Measurements from ENCODE around the gene TMEM14C. TPM values are rescaled to one million over a fixed set of nuclear protein-coding genes. Genes with fewer than 3 reads are reported as not detected.
A peak's percentile ranks its signal among the peaks of the same experiment; 100 is the strongest.

TMEM14C gene
- 10 to 100 TPM; 82.7 to 84.9 TPM for polyA plus RNA-seq

- Histone ChIP-seq H3K27me3 (ENCODE audit: control insufficient read depth in 1 of 2, insufficient read depth in 2 of 2, low read length in 2 of 2) (no peaks in the 10 kb centered on the region), H3K27ac (ENCODE audit: low read depth in 2 of 2, low read length in 1 of 2) (peak within 1 kb of the TSS; percentile 88 to 91), H3K9me3 (ENCODE audit: control insufficient read depth in 2 of 2, insufficient read depth in 1 of 2, low read depth in 1 of 2, low read length in 1 of 2) (no peaks in the 10 kb centered on the region), H3K36me3 (ENCODE audit: control insufficient read depth in 2 of 2, insufficient read depth in 2 of 2, low read length in 1 of 2) (peaks cover 0 to 2% of the 10 kb centered on the region in 2 donors), H3K4me1 (ENCODE audit: control insufficient read depth in 2 of 2, insufficient read depth in 2 of 2, low read length in 1 of 2) (peaks cover 2 to 3% of the 10 kb centered on the region in 2 donors), H3K4me3 (ENCODE audit: low read depth in 1 of 2, low read length in 2 of 2) (peak within 1 kb of the TSS; percentile 60 to 71)
- 0% methylated on average over 54 to 55 of the region's 55 CpGs for WGBS, 2 donors
Observed at GRCh38 chr6:10722820-10723566, at the start of gene TMEM14C. TMEM14C (plus strand) TSS chr6:10723070; CDS start chr6:10724614, 1,544 bp downstream.

- Histone ChIP-seq H3K4me1 (ENCODE audit: control insufficient read depth in 2 of 2, insufficient read depth in 2 of 2, low read length in 1 of 2) (no peaks in the 10 kb centered on the region), H3K9me3 (ENCODE audit: control insufficient read depth in 2 of 2, insufficient read depth in 1 of 2, low read depth in 1 of 2, low read length in 1 of 2) (no peaks in the 10 kb centered on the region), H3K27me3 (ENCODE audit: control insufficient read depth in 1 of 2, insufficient read depth in 2 of 2, low read length in 2 of 2) (no peaks in the 10 kb centered on the region), H3K4me3 (ENCODE audit: low read depth in 1 of 2, low read length in 2 of 2) (no peak overlapping the region), H3K27ac (ENCODE audit: low read depth in 2 of 2, low read length in 1 of 2) (no peak overlapping the region), H3K36me3 (ENCODE audit: control insufficient read depth in 2 of 2, insufficient read depth in 2 of 2, low read length in 1 of 2) (no peaks in the 10 kb centered on the region)
- WGBS, 2 donors: 96% methylated on average over 7 of the region's 7 CpGs
Observed at GRCh38 chr6:10676403-10676802, 46.5 kb upstream of the TMEM14C start.

- no peaks in the 10 kb centered on the region for H3K4me1 ChIP-seq (ENCODE audit: control insufficient read depth in 2 of 2, insufficient read depth in 2 of 2, low read length in 1 of 2)
- WGBS, 2 donors: 79 to 84% methylated on average over 4 of the region's 4 CpGs
Observed at GRCh38 chr6:10678456-10678855, 44.4 kb upstream of the TMEM14C start.

GRCh38 chr6:10681795-10682194 is 41.1 kb upstream of the TMEM14C start:
- no peak overlapping the region for H3K4me3 ChIP-seq (ENCODE audit: low read depth in 1 of 2, low read length in 2 of 2)
- WGBS, 2 donors: 56 to 78% methylated on average over 3 of the region's 3 CpGs

More at GRCh38 chr6:10678456-10678855, 44.4 kb upstream of the TMEM14C start:
- Histone ChIP-seq H3K36me3 (ENCODE audit: control insufficient read depth in 2 of 2, insufficient read depth in 2 of 2, low read length in 1 of 2) (no peaks in the 10 kb centered on the region), H3K4me3 (ENCODE audit: low read depth in 1 of 2, low read length in 2 of 2) (no peak overlapping the region), H3K9me3 (ENCODE audit: control insufficient read depth in 2 of 2, insufficient read depth in 1 of 2, low read depth in 1 of 2, low read length in 1 of 2) (no peaks in the 10 kb centered on the region), H3K27ac (ENCODE audit: low read depth in 2 of 2, low read length in 1 of 2) (no peak overlapping the region), H3K27me3 (ENCODE audit: control insufficient read depth in 1 of 2, insufficient read depth in 2 of 2, low read length in 2 of 2) (no peaks in the 10 kb centered on the region)

GRCh38 chr6:10682355-10682988 is 40.4 kb upstream of the TMEM14C start:
- Histone ChIP-seq H3K27ac (ENCODE audit: low read depth in 2 of 2, low read length in 1 of 2) (no peak overlapping the region), H3K36me3 (ENCODE audit: control insufficient read depth in 2 of 2, insufficient read depth in 2 of 2, low read length in 1 of 2) (no peaks in the 10 kb centered on the region), H3K4me1 (ENCODE audit: control insufficient read depth in 2 of 2, insufficient read depth in 2 of 2, low read length in 1 of 2) (no peaks in the 10 kb centered on the region), H3K4me3 (ENCODE audit: low read depth in 1 of 2, low read length in 2 of 2) (no peak overlapping the region), H3K27me3 (ENCODE audit: control insufficient read depth in 1 of 2, insufficient read depth in 2 of 2, low read length in 2 of 2) (no peaks in the 10 kb centered on the region), H3K9me3 (ENCODE audit: control insufficient read depth in 2 of 2, insufficient read depth in 1 of 2, low read depth in 1 of 2, low read length in 1 of 2) (no peaks in the 10 kb centered on the region)

More at GRCh38 chr6:10681795-10682194, 41.1 kb upstream of the TMEM14C start:
- no peak overlapping the region for H3K27ac ChIP-seq (ENCODE audit: low read depth in 2 of 2, low read length in 1 of 2)
- no peaks in the 10 kb centered on the region for H3K9me3 ChIP-seq (ENCODE audit: control insufficient read depth in 2 of 2, insufficient read depth in 1 of 2, low read depth in 1 of 2, low read length in 1 of 2)
- H3K27me3 ChIP-seq (ENCODE audit: control insufficient read depth in 1 of 2, insufficient read depth in 2 of 2, low read length in 2 of 2): no peaks in the 10 kb centered on the region
- H3K36me3 ChIP-seq (ENCODE audit: control insufficient read depth in 2 of 2, insufficient read depth in 2 of 2, low read length in 1 of 2): no peaks in the 10 kb centered on the region
- H3K4me1 ChIP-seq (ENCODE audit: control insufficient read depth in 2 of 2, insufficient read depth in 2 of 2, low read length in 1 of 2): no peaks in the 10 kb centered on the region

GRCh38 chr6:10684618-10685017 is 38.3 kb upstream of the TMEM14C start:
- Histone ChIP-seq H3K27ac (ENCODE audit: low read depth in 2 of 2, low read length in 1 of 2) (no peak overlapping the region), H3K4me3 (ENCODE audit: low read depth in 1 of 2, low read length in 2 of 2) (no peak overlapping the region), H3K36me3 (ENCODE audit: control insufficient read depth in 2 of 2, insufficient read depth in 2 of 2, low read length in 1 of 2) (no peaks in the 10 kb centered on the region), H3K27me3 (ENCODE audit: control insufficient read depth in 1 of 2, insufficient read depth in 2 of 2, low read length in 2 of 2) (no peaks in the 10 kb centered on the region), H3K9me3 (ENCODE audit: control insufficient read depth in 2 of 2, insufficient read depth in 1 of 2, low read depth in 1 of 2, low read length in 1 of 2) (no peaks in the 10 kb centered on the region), H3K4me1 (ENCODE audit: control insufficient read depth in 2 of 2, insufficient read depth in 2 of 2, low read length in 1 of 2) (no peaks in the 10 kb centered on the region)
- 70 to 73% methylated on average over 5 of the region's 5 CpGs for WGBS, 2 donors

- 63 to 82% methylated on average over 3 of the region's 3 CpGs for WGBS, 2 donors
- Histone ChIP-seq H3K4me3 (ENCODE audit: low read depth in 1 of 2, low read length in 2 of 2) (no peak overlapping the region), H3K27me3 (ENCODE audit: control insufficient read depth in 1 of 2, insufficient read depth in 2 of 2, low read length in 2 of 2) (no peaks in the 10 kb centered on the region), H3K36me3 (ENCODE audit: control insufficient read depth in 2 of 2, insufficient read depth in 2 of 2, low read length in 1 of 2) (no peaks in the 10 kb centered on the region), H3K27ac (ENCODE audit: low read depth in 2 of 2, low read length in 1 of 2) (no peak overlapping the region), H3K4me1 (ENCODE audit: control insufficient read depth in 2 of 2, insufficient read depth in 2 of 2, low read length in 1 of 2) (peaks cover 0 to 2% of the 10 kb centered on the region in 2 donors), H3K9me3 (ENCODE audit: control insufficient read depth in 2 of 2, insufficient read depth in 1 of 2, low read depth in 1 of 2, low read length in 1 of 2) (no peaks in the 10 kb centered on the region)
Observed at GRCh38 chr6:10685092-10685915, 37.6 kb upstream of the TMEM14C start.

GRCh38 chr6:10686901-10687300 is 36.0 kb upstream of the TMEM14C start:
- Histone ChIP-seq H3K4me1 (ENCODE audit: control insufficient read depth in 2 of 2, insufficient read depth in 2 of 2, low read length in 1 of 2) (peaks cover 0 to 2% of the 10 kb centered on the region in 2 donors), H3K36me3 (ENCODE audit: control insufficient read depth in 2 of 2, insufficient read depth in 2 of 2, low read length in 1 of 2) (no peaks in the 10 kb centered on the region), H3K4me3 (ENCODE audit: low read depth in 1 of 2, low read length in 2 of 2) (no peak overlapping the region), H3K27me3 (ENCODE audit: control insufficient read depth in 1 of 2, insufficient read depth in 2 of 2, low read length in 2 of 2) (no peaks in the 10 kb centered on the region), H3K9me3 (ENCODE audit: control insufficient read depth in 2 of 2, insufficient read depth in 1 of 2, low read depth in 1 of 2, low read length in 1 of 2) (no peaks in the 10 kb centered on the region), H3K27ac (ENCODE audit: low read depth in 2 of 2, low read length in 1 of 2) (no peak overlapping the region)
- 79 to 86% methylated on average over 8 of the region's 8 CpGs for WGBS, 2 donors

GRCh38 chr6:10687582-10687981 is 35.3 kb upstream of the TMEM14C start:
- Histone ChIP-seq H3K4me3 (ENCODE audit: low read depth in 1 of 2, low read length in 2 of 2) (no peak overlapping the region), H3K9me3 (ENCODE audit: control insufficient read depth in 2 of 2, insufficient read depth in 1 of 2, low read depth in 1 of 2, low read length in 1 of 2) (no peaks in the 10 kb centered on the region), H3K36me3 (ENCODE audit: control insufficient read depth in 2 of 2, insufficient read depth in 2 of 2, low read length in 1 of 2) (no peaks in the 10 kb centered on the region), H3K4me1 (ENCODE audit: control insufficient read depth in 2 of 2, insufficient read depth in 2 of 2, low read length in 1 of 2) (peaks cover 0 to 2% of the 10 kb centered on the region in 2 donors), H3K27me3 (ENCODE audit: control insufficient read depth in 1 of 2, insufficient read depth in 2 of 2, low read length in 2 of 2) (no peaks in the 10 kb centered on the region), H3K27ac (ENCODE audit: low read depth in 2 of 2, low read length in 1 of 2) (no peak overlapping the region)
- WGBS, 2 donors: 40 to 51% methylated on average over 6 of the region's 6 CpGs

All from esophagus (tissue), 2 donors.